ENCODE data around the gene DDR1.

Gene DDR1

DNA sequence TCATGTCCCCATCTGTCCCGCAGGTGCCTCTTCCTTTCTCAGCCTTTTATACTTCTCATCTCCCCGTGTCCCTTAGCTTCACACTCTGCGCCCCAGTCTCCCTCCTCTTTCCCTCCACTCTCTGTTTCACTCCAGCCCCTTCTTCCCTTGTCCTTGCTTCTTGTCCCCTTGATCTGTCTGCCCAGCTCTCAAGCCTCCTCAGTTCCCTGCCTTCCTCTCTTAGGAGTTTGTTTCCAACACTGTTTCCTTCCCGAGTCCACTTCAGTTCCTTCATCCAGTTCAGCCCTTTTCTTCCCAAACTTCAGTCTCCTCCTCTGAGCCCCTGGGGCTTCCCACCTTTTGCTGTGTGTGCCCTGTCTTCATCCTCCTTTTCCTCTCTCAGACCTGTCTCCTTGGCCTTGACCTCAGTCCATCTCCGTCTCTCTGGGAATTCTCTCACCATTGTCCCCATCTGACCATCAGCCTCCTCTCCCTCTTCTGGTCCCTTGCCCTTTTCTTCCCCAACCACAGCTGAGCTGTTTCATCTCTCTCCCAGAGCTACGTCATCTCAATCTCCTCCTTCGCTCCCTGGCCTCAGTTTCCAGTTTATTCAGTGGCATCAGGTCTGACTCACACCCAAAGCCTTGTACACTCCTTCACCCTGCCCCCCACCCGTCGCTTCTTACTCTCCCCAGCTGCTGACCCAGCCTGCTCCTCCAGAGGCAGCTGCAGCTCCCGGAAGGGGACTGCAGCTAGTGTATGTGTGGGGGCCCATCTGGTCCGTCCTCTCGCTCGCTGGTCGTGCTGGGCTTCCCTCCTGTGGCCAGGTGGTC is 2.7 kb upstream of the DDR1 start:
- DNase-seq, result peak in 1 of 2 donors; percentile 40

DNA sequence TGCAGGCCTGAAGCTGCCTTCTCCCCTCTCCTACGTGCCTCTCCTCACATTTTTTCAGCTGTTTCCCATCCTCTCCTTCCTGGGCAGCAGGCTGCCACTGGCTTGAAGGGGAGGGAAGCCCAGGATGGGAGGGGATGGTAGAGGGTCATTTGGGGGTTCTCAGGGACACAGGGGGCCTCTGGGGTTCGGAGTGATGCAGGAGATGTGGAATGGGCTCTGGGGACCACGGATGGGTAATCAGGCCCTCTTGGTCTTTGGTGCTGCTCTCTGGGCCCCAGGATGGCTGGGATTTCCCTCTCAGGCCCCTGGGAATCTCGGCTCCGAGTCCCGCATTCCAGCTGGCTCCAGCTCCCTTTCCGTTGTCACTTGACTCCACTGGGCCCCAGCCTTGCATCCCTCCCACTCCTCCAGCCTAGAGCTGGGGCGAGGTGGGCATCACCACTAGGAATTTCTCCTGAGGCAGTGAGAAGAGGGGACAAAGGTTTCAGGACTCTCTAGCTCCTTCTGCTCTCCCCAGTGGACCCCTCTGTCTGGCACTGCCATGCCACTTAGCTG is 2.0 kb upstream of the DDR1 start:
- DNase-seq, result peak in 1 of 2 donors; percentile 40

DNA sequence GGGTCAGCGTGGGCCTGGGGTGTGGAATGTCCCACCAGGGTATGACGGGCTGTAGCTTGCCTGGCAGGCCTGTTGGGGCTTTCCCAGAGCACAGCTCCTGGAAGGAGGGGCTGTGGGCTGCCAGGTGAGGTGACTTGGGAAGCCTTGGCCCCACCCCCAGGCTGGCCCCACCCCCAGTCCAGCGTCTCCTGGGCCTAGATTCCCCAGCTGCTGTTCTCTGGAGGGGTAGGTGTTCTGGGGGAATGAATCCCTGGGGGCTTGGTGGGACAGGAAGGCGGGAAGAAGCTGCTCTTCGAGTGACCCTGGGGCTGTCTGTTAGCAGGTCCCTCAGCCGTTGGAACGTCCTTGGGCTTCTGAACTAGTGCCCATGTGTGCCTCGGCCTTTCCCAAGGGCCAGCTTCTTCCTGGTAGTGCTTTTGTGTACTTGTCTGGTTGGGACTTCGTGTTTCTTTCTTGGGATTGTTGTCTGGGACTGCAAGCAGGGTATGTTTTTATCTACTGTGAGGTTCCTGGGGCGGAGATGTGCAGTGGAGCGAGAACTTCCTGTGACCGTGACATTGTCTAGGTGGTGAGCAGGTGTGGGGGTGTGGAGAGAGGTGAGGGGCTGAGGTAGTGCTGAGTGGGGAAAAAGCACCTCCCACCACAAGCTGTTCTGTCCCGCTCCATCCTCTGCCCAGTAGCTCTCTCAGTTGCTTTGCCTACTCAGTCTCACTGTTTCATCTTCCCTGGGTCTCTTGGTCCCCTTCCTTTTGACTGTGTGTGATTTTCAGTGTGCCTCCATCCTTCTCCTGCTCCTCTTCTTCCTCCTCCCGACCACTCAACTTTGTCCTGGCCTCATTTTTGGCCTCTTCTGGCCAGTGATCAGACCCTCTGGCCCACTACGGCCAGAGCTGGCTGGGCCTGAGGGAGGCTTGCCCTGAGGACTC is 1.3 kb upstream of the DDR1 start:
- no peak for DNase-seq

DNA sequence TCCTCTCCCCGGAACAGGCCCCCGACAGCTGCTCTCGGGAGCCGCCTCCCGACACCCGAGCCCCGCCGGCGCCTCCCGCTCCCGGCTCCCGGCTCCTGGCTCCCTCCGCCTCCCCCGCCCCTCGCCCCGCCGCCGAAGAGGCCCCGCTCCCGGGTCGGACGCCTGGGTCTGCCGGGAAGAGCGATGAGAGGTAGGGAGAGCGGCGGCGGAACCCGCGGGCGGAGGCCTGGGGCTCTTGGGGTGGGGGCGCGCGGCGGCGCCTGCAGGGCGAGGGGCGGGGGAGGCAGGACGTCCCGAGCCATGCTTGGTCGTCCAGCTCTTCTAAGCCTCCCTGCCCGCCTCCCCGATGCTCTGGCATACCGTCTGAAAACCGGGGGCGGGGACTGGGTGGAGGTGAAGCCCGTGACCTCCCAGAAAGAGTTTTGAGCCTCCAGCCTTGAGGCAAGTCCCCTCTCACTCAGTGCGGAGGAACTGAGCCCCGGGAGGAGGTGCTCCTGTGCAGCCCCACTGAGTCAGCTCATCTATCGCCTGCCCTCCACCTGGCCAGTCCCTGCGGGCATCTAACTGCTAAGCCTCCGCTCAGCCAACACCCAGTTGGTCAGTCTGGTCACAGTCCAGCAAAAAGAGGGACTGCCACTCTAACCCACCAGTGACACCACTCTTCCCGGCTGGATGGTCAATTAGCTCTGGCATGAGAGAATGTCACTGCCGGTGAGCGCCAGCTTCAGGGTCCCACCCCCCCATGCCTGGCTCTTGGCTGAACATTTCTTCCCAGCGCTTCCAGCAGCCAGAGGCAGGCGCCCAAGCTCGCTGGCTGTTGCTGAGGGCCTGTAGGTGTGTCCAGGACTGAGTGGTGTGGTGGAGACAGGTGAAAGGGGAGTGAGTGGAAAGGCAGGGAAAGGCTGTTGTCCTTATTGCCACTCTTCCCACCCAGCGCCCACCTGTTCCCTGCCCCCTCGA is 482 bp downstream of the DDR1 start:
- peak; percentile 50 to 60 for DNase-seq

DNA sequence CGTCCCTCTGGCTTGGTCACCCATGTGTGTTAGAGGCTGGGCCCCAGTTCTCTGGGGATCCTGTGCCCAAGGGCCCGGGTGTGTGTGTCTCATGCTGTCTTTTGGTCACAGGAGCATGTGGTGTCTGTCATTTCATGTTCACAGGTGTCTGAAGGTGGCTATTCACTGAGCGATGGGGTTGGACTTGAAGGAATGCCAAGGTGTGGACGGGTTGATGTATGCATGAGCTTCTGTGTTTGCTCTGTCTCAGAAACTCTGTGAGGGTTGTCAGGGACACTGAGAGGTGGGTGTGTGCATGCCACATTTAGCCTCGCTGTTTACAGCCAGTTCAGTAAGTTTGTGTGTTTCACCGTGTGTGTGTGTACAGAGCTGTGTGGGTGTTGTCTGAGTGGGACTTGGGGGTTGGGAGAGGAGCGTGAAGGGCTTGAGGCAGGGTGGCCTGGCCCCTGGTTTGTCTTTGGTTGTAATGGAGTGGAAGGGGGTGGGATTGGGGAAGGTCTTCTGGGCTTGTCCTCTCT is 1.2 kb downstream of the DDR1 start:
- DNase-seq, result peak in 1 of 2 donors; percentile 42

DNA sequence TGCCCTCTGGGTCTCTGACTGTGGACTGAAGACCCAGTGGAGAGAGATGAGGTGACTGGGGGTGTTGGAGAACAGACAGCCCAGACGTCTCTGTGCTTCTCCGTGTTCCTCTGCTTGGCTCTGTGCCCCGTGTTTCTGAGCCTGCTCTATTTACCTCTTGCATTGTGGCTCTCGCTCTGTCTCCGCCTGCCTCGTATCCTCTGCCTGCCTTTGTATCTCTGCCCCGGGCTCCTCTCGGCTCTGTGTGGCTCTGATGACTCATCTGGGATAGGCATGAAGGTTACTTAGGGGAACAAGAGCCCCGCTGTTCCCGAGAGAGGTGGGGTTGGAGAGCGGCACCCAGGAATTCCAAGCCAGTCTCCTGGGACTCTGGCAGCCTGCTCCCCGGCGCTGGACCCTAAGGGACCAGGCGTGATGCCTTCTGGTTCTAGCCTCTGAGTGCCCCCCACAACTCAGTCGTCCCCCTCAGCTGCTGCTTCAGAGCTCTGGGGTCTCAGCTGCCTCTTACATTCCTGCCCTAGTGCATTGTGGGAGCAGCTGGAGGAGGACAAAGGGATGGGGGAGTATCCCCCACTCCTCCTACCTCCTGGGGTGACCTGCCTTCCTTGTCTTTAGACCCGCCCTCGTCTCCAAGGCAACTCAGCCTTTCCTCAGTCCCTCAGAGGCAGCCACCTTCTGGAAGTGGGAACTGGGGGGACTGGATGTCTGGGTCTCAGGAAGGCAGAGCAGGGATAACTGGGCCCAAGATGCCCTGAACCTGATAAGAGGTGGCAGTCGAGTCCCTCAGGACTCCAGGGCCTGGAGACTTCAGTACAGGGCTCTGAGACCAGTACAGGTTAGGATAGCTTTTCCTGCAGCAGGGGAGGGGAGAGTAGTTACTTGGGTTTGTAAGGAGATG is 1.9 kb downstream of the DDR1 start:
- DNase-seq, result peak; percentile 42 to 76

DNA sequence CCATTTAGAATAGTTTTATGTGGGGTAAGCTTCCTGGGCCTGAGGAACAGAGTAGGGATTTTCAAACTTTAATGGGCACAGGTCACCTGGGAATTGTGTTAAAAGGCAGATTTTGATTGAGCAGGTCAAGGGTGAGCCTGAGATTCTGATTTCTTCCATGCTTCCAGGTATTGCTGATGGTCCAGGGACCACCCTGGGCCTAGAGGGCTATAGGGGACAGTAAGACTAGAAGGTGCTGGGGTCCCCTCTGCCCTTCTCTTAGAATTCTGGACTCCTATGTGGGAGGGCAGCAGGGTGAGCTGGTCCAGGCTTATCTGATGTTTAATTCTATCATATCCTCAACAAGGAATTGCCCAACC is 2.6 kb downstream of the DDR1 start:
- no peak for DNase-seq

DNA sequence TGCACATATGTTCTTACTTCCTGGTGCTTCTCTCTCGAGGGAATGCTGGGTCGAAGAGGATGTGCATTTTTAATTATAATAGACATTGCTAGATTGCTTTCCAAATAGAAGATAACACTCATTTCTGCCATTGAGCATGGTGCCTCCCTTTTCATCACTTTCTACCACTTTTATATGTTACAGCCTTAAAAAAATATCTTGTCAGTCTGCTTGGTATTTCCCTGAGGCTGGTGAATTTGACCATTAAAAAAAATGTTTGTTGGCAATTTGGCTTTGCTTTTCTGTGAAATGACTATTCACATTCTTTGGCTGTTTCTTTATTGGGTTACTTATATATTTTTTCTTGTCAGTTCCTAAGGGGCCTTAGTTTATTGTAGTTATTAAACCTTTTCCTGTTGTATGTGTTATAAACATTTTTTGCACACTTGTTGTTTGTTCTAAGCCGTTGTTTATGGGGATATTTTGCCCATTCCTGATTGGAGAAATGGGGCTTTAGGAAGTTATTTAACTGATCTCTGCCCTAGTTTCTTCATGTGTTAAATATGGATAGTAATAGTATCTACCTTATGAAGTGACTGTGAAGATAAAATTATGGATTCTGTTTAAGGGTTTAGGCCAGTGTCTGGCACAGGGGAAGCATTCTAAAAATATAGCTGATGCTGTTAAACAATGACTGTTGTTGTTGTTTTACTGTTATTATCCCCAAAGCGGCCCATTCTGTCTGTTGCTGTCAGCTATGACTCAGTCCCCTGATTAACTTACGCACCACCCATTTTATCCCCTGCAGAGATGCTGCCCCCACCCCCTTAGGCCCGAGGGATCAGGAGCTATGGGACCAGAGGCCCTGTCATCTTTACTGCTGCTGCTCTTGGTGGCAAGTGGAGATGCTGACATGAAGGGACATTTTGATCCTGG is 3.8 kb downstream of the DDR1 start:
- peak; percentile 24 to 52 for DNase-seq

DNA sequence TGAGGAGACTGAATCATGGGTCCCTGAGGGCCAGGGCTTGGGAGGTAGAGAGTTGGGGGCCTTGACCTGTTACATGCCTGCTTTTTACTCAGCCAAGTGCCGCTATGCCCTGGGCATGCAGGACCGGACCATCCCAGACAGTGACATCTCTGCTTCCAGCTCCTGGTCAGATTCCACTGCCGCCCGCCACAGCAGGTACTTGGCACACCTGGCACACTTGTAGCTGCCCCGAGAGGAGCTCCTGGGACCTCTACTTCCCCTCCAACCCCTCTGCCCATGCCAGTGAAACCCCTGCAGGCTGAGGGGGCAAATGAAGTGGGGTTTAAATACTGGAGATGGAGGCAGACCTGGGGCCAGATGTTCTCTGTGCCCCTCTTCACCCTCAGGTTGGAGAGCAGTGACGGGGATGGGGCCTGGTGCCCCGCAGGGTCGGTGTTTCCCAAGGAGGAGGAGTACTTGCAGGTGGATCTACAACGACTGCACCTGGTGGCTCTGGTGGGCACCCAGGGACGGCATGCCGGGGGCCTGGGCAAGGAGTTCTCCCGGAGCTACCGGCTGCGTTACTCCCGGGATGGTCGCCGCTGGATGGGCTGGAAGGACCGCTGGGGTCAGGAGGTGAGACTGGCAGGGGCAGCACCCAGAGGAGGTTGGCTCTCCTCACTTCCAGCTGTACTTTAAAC is 4.6 kb downstream of the DDR1 start:
- no peak for DNase-seq

DNA sequence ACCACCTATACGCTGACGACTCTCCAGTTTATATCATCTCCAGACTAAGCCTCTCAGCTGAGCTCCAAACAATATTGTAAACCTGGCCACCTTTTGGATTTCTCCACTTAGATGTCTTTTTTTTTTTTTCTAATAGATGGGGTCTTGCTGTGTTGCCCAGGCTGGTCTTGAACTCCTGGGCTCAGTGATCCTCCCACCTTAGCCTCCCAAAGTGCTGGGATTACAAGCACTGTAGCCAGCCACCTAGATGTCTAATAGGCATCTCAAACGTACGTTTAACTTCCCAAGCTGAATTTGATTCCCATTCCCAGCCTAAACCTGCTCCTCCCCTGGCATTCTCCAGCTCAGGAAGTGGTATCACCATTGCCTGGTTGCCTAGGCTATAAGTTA is 5.2 kb downstream of the DDR1 start:
- no peak for DNase-seq

DNA sequence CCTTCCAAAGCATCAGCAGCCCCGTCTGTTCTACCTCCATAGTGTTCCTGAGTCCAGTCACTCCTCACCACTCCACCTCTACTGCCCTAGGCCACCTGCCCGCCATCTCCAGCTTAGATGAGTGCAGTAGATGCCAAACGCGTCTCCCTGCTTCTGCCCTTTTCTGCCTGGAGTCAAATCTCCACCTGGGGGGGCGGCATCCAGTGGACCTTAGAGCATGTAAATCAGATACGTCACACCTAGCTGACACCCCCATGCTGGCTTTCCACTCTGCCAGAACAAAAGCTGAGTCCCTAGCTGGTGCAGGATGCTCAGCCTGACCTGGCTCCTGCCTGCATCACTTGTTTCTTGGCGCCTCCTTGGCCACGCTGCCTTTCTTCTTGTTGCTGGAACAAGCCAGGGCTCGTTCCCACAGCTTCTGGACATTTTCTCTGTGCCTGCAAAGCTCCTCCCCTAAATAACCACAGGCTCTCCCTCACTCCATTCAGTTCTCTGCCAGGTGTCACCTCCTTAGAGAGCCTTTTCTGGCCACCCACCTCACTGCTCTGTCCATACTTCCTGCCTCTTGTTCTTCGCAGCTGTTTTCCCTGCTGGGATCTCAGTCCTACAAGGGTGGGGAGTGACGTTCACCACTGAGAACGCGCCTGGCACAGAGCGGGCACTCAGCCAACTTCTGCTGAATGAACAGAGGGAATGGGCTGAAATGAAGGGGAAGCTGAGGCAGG is 5.8 kb downstream of the DDR1 start:
- peak; percentile 71 to 73 for DNase-seq

DNA sequence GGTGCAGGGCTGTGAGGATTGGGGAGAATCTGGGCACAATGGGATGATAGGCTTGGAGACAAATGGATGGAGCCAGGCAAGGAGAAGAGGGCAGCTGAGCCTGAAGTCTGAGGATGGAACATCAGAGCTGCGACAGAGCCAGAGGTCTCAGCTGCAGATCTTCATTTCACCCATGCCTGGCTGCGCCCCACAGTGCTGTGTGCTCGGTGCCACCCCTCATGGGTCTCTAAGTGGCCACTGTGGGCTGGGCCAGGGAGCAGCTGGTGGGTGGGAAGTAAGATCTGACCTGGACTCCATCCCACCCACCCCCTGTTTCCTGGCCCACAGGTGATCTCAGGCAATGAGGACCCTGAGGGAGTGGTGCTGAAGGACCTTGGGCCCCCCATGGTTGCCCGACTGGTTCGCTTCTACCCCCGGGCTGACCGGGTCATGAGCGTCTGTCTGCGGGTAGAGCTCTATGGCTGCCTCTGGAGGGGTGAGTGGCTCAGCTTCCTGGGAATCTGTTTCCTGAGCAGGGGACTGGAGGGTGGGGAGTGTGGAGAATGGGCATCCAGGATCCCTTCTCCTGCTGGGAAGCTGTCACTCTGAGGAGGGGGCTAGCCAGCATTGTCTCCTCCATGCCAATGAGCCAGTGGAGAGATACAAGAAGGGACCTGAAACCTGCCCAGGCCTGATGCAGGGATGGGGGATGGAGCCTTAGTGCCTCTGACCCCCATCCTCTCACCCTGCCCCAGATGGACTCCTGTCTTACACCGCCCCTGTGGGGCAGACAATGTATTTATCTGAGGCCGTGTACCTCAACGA is 6.5 kb downstream of the DDR1 start:
- no peak for DNase-seq

DNA sequence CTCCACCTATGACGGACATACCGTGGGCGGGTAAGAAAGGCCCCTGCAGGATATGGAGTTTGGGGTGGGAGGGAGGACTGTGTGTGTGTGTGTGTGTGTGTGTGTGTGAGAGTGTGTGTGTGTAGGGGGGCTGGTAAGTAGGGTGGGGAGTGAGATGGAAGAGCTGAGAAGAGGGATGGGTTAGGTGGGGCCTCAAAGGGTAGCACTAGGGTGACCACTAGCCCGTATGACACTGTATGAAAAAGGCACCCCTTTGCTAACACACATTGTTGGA is 7.1 kb downstream of the DDR1 start:
- no peak for DNase-seq

DNA sequence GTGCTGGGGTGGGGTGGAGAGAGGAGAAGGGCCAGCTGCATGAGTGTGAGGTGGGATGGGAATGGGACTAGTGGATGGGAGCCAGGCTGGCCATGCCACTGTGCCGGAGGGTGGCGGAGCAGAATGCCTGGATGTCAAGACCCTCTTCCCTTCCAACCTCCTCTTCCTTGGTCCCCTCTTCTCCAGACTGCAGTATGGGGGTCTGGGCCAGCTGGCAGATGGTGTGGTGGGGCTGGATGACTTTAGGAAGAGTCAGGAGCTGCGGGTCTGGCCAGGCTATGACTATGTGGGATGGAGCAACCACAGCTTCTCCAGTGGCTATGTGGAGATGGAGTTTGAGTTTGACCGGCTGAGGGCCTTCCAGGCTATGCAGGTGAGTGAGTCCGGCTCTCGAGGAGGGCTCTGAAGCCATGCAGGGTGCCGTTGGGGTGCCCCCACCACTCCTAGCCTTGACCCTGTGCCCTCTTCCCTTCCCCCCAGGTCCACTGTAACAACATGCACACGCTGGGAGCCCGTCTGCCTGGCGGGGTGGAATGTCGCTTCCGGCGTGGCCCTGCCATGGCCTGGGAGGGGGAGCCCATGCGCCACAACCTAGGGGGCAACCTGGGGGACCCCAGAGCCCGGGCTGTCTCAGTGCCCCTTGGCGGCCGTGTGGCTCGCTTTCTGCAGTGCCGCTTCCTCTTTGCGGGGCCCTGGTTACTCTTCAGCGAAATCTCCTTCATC is 7.7 kb downstream of the DDR1 start:
- DNase-seq, result no peak

DNA sequence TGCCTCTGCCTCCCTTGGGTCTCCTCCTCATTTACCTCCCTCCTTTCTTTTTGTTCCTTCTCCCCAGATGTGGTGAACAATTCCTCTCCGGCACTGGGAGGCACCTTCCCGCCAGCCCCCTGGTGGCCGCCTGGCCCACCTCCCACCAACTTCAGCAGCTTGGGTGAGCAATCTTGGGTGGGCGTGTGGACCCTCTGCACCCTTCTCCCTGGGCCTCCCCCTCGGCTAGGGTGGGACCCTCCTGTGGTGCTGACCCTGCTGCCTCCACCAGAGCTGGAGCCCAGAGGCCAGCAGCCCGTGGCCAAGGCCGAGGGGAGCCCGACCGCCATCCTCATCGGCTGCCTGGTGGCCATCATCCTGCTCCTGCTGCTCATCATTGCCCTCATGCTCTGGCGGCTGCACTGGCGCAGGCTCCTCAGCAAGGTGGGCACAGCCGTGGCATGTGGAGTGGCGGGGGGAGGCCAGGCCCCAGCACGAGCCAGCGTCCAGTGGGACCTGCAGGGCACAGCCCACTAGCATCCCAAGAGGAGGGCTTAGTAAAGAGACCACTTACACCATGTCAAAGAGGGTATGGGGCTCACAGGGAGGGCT is 8.8 kb downstream of the DDR1 start:
- no peak for DNase-seq

DNA sequence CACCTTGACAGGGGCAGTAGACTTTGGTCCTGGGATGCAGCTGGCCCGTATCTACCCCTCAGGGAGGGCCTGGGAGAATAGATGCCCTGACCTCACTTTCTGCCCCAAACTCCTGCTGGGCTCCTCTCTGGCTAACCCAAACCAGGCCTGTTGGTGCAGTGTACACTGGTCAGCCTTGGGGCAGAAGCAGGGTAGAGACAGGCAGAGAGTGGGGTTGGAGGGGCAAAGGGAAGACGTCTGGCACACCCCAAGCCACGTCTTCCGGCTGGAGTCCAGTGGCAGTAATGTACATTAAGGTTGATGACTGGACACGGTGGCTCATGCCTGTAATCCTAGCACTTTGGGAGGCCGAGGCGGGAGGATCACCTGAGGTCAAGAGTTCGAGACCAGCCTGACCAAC is 9.3 kb downstream of the DDR1 start:
- no peak for DNase-seq

DNA sequence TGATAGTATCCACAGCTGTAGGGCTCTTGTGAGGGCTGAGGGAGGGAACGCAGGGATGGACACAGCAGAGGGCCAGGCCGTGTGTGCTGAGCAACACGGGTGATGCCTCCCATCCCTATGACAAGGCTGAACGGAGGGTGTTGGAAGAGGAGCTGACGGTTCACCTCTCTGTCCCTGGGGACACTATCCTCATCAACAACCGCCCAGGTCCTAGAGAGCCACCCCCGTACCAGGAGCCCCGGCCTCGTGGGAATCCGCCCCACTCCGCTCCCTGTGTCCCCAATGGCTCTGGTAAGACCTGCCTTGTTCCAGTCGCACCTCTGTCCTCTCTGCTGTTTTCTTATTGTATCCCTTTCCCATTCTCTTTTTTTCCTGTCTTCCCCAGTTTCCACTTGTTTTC is 10.1 kb downstream of the DDR1 start:
- no peak for DNase-seq

All from hippocampal formation (tissue), 2 donors.